HL-60 (cell line): ENCODE results near the gene NIPBL.
"Not testable (repeated sequence)": the region's sequence is repeated elsewhere in the genome, so short reads cannot be mapped to it uniquely, and the experiment has no call there.

Source experiments
- DNase-seq, 2 experiments: peaks; one replicate each; pipeline ENCODE4 v3.0.0-alpha.2; 2010 to 2020; ENCODE audit warnings: low read depth in 1 of 2, low spot score in 1 of 2
- H3K27ac ChIP-seq: fragments of 250-450 bp; sonication (Bioruptor Pico); replicated peaks from 2 replicates; pipeline ENCODE4 v1.5.1; 2020; ENCODE audit warnings: mild to moderate bottlenecking, moderate library complexity
- H3K27me3 ChIP-seq: fragments of 250-450 bp; sonication (Bioruptor Pico); 2 replicates; pipeline ENCODE4 v1.5.1; 2021; ENCODE audit warnings: mild to moderate bottlenecking, moderate library complexity; ENCODE audit not compliant: insufficient read depth, poor library complexity, severe bottlenecking
- H3K4me3 ChIP-seq: replicated peaks from 2 replicates; pipeline ENCODE4 v1.5.1; 2011; ENCODE audit warnings: mild to moderate bottlenecking, control low read depth, low read length; ENCODE audit not compliant: insufficient read depth
- CTCF ChIP-seq: IDR thresholded peaks from one replicate; pipeline ENCODE4 v1.5.1; 2011; ENCODE audit warnings: low read length, control low read depth, inconsistent platforms; ENCODE audit not compliant: insufficient read depth
- GABPA ChIP-seq: IDR thresholded peaks from 2 replicates; pipeline ENCODE4 v1.6.1; 2012; ENCODE audit warnings: low read depth
- POLR2AphosphoS5 ChIP-seq: IDR thresholded peaks from 2 replicates; pipeline ENCODE4 v1.6.1; 2012; ENCODE audit warnings: low read depth
- REST ChIP-seq: IDR thresholded peaks from 2 replicates; pipeline ENCODE4 v1.6.1; 2012; ENCODE audit warnings: low read depth; ENCODE audit not compliant: insufficient replicate concordance
- SPI1 ChIP-seq: IDR thresholded peaks from 2 replicates; pipeline ENCODE4 v1.6.1; 2012; ENCODE audit warnings: low read depth, mild to moderate bottlenecking, borderline replicate concordance

Gene NIPBL

GRCh38 chr5:37090781-37091180 is 214.2 kb downstream of the NIPBL start:
- Histone ChIP-seq H3K4me3 (no peak overlapping the region), H3K27me3 (no peaks in the 10 kb centered on the region), H3K27ac (no peak overlapping the region)
- no peak for DNase-seq
- TF ChIP-seq SPI1, result no peak

DNA sequence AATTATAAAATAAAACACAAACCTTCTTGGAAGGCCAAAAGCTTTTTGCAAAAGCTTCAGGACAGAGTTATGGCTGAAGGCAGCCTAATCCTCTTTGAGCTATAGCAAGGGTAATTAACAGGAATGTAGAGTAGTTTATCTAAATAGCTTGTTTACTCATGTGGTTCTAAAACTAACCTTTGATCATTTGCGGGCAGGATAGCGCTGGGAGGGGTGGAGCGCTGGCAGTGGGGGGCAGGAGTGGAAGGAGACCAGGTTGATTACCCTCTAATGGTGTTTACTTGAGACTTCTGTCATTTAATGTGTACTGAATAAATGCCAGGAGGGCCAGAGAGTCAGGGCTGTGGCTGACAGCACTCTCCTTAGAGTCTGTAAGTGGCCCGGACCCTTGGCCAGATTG is 217.2 kb downstream of the NIPBL start:
- DNase-seq, H3K27ac ChIP-seq, H3K4me3 ChIP-seq, H3K27me3 ChIP-seq: not testable (repeated sequence)

GRCh38 chr5:37099267-37099666 is 222.7 kb downstream of the NIPBL start:
- not testable (repeated sequence) for H3K27ac ChIP-seq, DNase-seq, H3K27me3 ChIP-seq, H3K4me3 ChIP-seq

DNA sequence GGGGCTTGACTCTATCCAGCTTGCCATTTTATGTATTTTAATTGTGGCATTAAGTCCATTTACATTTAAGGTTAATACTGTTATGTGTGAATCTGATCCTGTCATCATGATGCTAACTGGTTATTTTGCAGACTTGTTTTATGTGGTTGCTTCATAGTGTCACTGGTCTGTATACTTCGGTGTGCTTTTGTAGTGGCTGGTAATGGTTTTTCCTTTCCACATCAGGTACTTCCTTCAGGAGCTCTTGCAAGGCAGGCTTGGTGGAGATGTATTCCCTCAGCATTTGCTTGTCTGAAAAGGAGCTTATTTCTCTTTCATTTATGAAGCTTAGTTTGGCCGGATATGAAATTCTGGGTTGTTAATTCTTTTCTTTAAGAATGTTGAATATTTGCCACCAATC is 226.7 kb downstream of the NIPBL start:
- H3K27ac ChIP-seq, result no peak overlapping the region
- no peaks in the 10 kb centered on the region for H3K27me3 ChIP-seq
- TF ChIP-seq REST (no peak), POLR2AphosphoS5 (no peak), GABPA (no peak), SPI1 (no peak), CTCF (no peak)
- DNase-seq, result no peak
- H3K4me3 ChIP-seq, result no peak overlapping the region

DNA sequence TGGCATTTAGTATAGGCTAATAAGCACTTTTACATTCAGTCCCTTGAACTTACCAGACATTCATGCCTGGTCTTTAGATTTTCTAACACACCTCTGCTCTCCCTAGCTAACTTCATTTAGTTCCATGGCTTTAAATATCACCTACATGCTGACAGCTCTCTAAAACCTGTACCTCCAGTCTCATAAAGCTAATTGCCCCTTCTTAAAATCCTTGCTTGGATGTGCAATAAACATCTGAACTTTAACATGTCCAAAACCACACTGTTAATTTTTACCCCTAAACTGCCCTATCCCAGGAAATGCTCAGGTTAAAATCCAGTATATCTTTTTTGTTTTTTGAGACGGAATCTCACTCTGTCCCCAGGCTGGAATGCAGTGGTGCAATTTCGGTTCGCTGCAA is 232.8 kb downstream of the NIPBL start:
- no peak for DNase-seq
- no peaks in the 10 kb centered on the region for H3K27me3 ChIP-seq
- TF ChIP-seq CTCF, result no peak
- TF ChIP-seq GABPA, result no peak
- no peak for TF ChIP-seq POLR2AphosphoS5
- no peak for TF ChIP-seq REST
- H3K27ac ChIP-seq, result no peak overlapping the region
- H3K4me3 ChIP-seq, result no peak overlapping the region
